ENCODE data around the gene TMEM181. TPM values are rescaled to one million over a fixed set of nuclear protein-coding genes. Genes with fewer than 3 reads are reported as not detected.
A peak's percentile ranks its signal among the peaks of the same experiment; 100 is the strongest.

The TMEM181 gene
- total and polyA plus RNA-seq, 2 of the 13 experiments (the other 11 are each of a cell fraction or from before 2014, with no cell fraction given) = 59.1 to 108 TPM

GRCh38 chr6:158545043-158545966, 14.6 kb upstream of the TMEM181 start (continued):
- 0 out of 2 replicates have a peak, but pooled peaks have one; percentile 43 for TF ChIP-seq ZHX1 (CRISPR knock-in tag; IDR thresholded peaks at IDR 0.05; ENCODE audit: low read depth)
- peak; percentile 90 for TF ChIP-seq ZFX (CRISPR knock-in tag; IDR thresholded peaks at IDR 0.05; ENCODE audit: low read depth)
- TF ChIP-seq ZFP1 (CRISPR knock-in tag; IDR thresholded peaks at IDR 0.05) = peak; percentile 77
- no peak for TF ChIP-seq ZBTB37 (CRISPR knock-in tag; IDR thresholded peaks at IDR 0.05)
- 0 out of 2 replicates have a peak, but pooled peaks have one; percentile 64 for TF ChIP-seq HOMEZ (CRISPR knock-in tag; IDR thresholded peaks at IDR 0.05; ENCODE audit: low read depth)
- TF ChIP-seq MEF2D (CRISPR knock-in tag; IDR thresholded peaks at IDR 0.05) = no peak
- TF ChIP-seq SMARCE1 (IDR thresholded peaks at IDR 0.05; ENCODE audit: borderline replicate concordance) = no peak
- peak; percentile 76 for TF ChIP-seq MED8 (CRISPR knock-in tag; IDR thresholded peaks at IDR 0.05; ENCODE audit: insufficient replicate concordance)
- TF ChIP-seq SRY (CRISPR knock-in tag; IDR thresholded peaks at IDR 0.05) = peak; percentile 46; the same call in 1 of the 2 replicates
- no peak for TF ChIP-seq HCFC1 (IDR thresholded peaks at IDR 0.05; ENCODE audit: low read depth, low read length)
- peak; percentile 75 for TF ChIP-seq HINFP (CRISPR knock-in tag; IDR thresholded peaks at IDR 0.05; ENCODE audit: low read depth)
- TF ChIP-seq ETS1 (CRISPR knock-in tag; IDR thresholded peaks at IDR 0.05) = no peak
- TF ChIP-seq ZNF83 (CRISPR knock-in tag; IDR thresholded peaks at IDR 0.05; ENCODE audit: borderline replicate concordance) = peak; percentile 3
- TF ChIP-seq KDM5A (IDR thresholded peaks at IDR 0.05; ENCODE audit: borderline replicate concordance, low read length) = no peak
- TF ChIP-seq ZNF790 (CRISPR knock-in tag; IDR thresholded peaks at IDR 0.05; ENCODE audit: borderline replicate concordance) = no peak
- peak; percentile 86; the same call in 1 of the 2 replicates for TF ChIP-seq MIER3 (CRISPR knock-in tag; IDR thresholded peaks at IDR 0.05; ENCODE audit: borderline replicate concordance)

Data from HepG2 (cell line).